Pancreas (tissue), 10 donors: ENCODE data around the gene RASSF8. TPM values are rescaled to one million over a fixed set of nuclear protein-coding genes. Genes with fewer than 3 reads are reported as not detected.
A peak's percentile ranks its signal among the peaks of the same experiment; 100 is the strongest.

Source experiments
- ATAC-seq, 4 donors: fragments of 200-7000 bp; cut with Tn5 transposase; one replicate each; pipeline versions ENCODE4 v1.8.0 to v1.9.1; 2020; ENCODE audit warnings: mild to moderate bottlenecking in 4 of 4, moderate library complexity in 4 of 4
- DNase-seq, 6 donors: peaks; one replicate each; pipeline ENCODE4 v3.0.0-alpha.2; 2020
- FAIRE-seq: peaks from 2 replicates; lab custom pipeline; 2012; peaks lifted over from hg19 to GRCh38; lab: Jason Lieb, UNC
- H3K27ac ChIP-seq, 4 donors: fragments of 200-600 bp; sonication (generic); 1 replicate in 3 of 4; 2 replicates in 1 of 4; pipeline versions ENCODE4 v1.5.0 to v1.8.0; 2020
- H3K27me3 ChIP-seq, 4 donors: fragments of 200-600 bp; one replicate each; pipeline ENCODE4 v1.8.0; 2021
- H3K36me3 ChIP-seq, 3 donors: fragments of 200-600 bp; sonication (generic) in 1 of 3; one replicate each; pipeline versions ENCODE4 v1.5.0 to v1.8.0; 2020 to 2021
- H3K4me1 ChIP-seq, 3 donors: fragments of 200-600 bp; one replicate each; pipeline ENCODE4 v1.8.0; 2021
- H3K4me3 ChIP-seq, 4 donors: fragments of 200-600 bp; sonication (generic) in 2 of 4; one replicate each; pipeline versions ENCODE4 v1.5.0 to v1.8.0; 2020 to 2021
- H3K9me3 ChIP-seq, 4 donors: fragments of 200-600 bp; one replicate each; pipeline ENCODE4 v1.8.0; 2021
- WGBS, 2 donors: extraction: QIAGEN DNeasy Blood & Tissue Kit; methylation state at CpG; one replicate each; pipeline ENCODE4 v1.1.7; 2013; 5-methylcytosine and 5-hydroxymethylcytosine counted together
- intact Hi-C, 3 donors: fragments of 100-400 bp; cut with DNase I; formaldehyde crosslinking; loops; one replicate each; pipeline versions ENCODE4 v1.11.1 to v1.14.2; 2022
- polyA plus RNA-seq, 2 donors: library from polyadenylated mRNA; stranded (reverse); fragments of 200-250 nt; gene quantifications; one replicate each; pipeline ENCODE4 v1.2.3, GENCODE V29; 2013
- total RNA-seq, 6 donors: library from RNA; stranded (reverse); fragmentation: NEBNext Ultra II Directional in 4 of 6; extraction: Animal tissue kit (Norgen Biotek cat#: 25700) in 4 of 6; gene quantifications; one replicate each; pipeline versions ENCODE4 v1.2.1 to v1.2.4, GENCODE V29; 2021 to 2023
- TF ChIP-seq, protein P1 (sequence below), 4 donors: fragments of 200-600 bp; sonication (generic) in 3 of 4; IDR thresholded peaks; one replicate each; pipeline versions ENCODE4 v1.5.0 to v1.8.0; 2021; ENCODE audit warnings: antibody characterized with exemption in 4 of 4
- donor health status: healthy with polysubstance abuse.
- donor health status: DM: no; HTN: no; CAD: no; lungs with moderate emphysema.
- donor health status: DM: no; HTN: no; CAD: no.
- donor health status: control.
- donor health status: control.
- donor health status: Bipolar disorder and iron deficiency.
- donor health status: DM: yes; HTN: yes; CAD: no.
- donor health status: DM: no; HTN: no; CAD: no.
- donor health status: DM: no; HTN: no; CAD: no.
- donor health status: DM: yes; HTN: yes; CAD: no.

Gene RASSF8, protein sequence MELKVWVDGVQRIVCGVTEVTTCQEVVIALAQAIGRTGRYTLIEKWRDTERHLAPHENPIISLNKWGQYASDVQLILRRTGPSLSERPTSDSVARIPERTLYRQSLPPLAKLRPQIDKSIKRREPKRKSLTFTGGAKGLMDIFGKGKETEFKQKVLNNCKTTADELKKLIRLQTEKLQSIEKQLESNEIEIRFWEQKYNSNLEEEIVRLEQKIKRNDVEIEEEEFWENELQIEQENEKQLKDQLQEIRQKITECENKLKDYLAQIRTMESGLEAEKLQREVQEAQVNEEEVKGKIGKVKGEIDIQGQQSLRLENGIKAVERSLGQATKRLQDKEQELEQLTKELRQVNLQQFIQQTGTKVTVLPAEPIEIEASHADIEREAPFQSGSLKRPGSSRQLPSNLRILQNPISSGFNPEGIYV
- total RNA-seq (10 to 100 TPM in 3 of 6 donors, 1 to 10 TPM in 3; 6.3 to 25.0 (median 10.5) TPM), polyA plus RNA-seq (1 to 10 TPM; 4.3 TPM)

DNA sequence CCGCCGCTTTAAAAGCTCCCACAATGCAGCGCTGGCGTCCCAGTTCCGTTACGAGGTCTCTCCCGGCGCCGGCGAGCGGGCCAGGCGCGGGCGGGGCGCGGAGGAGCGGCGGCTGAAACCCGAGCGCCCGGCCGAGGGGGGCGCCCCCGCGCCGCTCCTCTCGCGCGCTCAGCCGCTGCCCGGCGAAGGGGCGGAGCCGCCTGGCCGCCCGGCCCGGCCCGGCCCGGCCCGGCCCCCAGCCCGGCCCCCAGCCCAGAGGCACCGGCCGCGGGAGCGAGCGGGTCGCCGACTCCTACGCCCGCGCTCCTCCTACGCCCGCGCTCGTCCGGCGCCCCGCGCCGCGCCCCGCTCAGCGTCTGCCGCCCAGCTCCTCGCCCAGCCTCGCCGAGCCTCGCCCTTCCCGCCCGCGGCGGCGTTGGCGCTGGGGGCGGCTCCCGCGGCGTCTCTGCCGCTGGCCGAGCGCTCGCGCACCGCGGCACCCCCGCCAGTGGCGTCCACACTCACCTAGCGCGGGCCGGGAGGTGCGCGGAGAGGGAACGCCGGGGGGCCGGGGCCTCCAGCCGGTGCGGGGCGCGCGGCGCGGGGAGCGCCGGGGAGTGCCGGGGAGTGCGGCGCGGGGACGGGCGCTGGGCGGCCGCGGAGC is at the start of gene RASSF8:
TSS of gene RASSF8 (plus strand) at position 255 of the 643 bp plus-strand sequence. CDS start 96,662 bp downstream, outside the sequence.
- H3K9me3 ChIP-seq, result no peaks in the 10 kb centered on the region
- 0 to 1% methylated on average over 19 to 113 of the region's 113 CpGs for WGBS, 2 donors
- DNase-seq (peak; percentile 69 to 91 (median 82)), ATAC-seq (peak; percentile 89 to 93 (median 92)), FAIRE-seq (no peak)
- TF ChIP-seq, protein P1, sequence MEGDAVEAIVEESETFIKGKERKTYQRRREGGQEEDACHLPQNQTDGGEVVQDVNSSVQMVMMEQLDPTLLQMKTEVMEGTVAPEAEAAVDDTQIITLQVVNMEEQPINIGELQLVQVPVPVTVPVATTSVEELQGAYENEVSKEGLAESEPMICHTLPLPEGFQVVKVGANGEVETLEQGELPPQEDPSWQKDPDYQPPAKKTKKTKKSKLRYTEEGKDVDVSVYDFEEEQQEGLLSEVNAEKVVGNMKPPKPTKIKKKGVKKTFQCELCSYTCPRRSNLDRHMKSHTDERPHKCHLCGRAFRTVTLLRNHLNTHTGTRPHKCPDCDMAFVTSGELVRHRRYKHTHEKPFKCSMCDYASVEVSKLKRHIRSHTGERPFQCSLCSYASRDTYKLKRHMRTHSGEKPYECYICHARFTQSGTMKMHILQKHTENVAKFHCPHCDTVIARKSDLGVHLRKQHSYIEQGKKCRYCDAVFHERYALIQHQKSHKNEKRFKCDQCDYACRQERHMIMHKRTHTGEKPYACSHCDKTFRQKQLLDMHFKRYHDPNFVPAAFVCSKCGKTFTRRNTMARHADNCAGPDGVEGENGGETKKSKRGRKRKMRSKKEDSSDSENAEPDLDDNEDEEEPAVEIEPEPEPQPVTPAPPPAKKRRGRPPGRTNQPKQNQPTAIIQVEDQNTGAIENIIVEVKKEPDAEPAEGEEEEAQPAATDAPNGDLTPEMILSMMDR (IDR thresholded peaks at IDR 0.05), result no peak
- no peaks in the 10 kb centered on the region for H3K27me3 ChIP-seq
- intact Hi-C loops, result no loop called here
- H3K36me3 ChIP-seq, result no peaks in the 10 kb centered on the region
- H3K4me3 ChIP-seq, result peak within 1 kb of the TSS; percentile 56 to 87 (median 74)
- peak within 1 kb of the TSS; percentile 57 to 87 (median 84) for H3K27ac ChIP-seq
- H3K4me1 ChIP-seq, result no peaks in the 10 kb centered on the region

DNA sequence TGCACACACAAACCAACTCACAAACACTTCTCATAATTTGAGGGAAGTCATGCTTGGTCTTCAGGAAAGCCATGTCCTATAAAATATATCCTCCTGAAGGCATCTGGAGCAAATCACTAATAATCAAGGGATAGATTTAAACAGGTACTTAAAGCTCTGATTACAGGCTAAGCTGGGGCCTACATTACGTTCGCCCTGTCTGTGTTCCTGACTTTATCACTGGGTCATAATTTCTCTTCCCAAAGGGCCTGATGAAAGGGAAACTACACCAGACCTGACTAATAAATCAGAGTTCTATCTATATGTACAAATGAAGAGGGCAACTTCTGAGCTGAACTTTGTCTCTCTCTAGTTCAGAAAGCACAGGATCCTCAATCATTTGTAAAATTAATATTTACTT is 43.9 kb upstream of the RASSF8 start:
- intact Hi-C loops, result no loop called here
- 83 to 84% methylated on average over 2 of the region's 2 CpGs for WGBS, 2 donors
- H3K27ac ChIP-seq, result no peak overlapping the region
- no peak overlapping the region for H3K4me3 ChIP-seq
- no peak for DNase-seq
- TF ChIP-seq, protein P1 (IDR thresholded peaks at IDR 0.05), result no peak
- no peaks in the 10 kb centered on the region for H3K27me3 ChIP-seq
- no peaks in the 10 kb centered on the region for H3K36me3 ChIP-seq
- H3K9me3 ChIP-seq, result no peaks in the 10 kb centered on the region
- H3K4me1 ChIP-seq, result peaks cover 0 to 3% (median 0%) of the 10 kb centered on the region in 3 donors
- FAIRE-seq, result no peak
- no peak for ATAC-seq

- H3K9me3 ChIP-seq, result no peaks in the 10 kb centered on the region
- H3K36me3 ChIP-seq, result no peaks in the 10 kb centered on the region
- H3K4me3 ChIP-seq, result no peak overlapping the region
- H3K4me1 ChIP-seq, result no peaks in the 10 kb centered on the region
- H3K27me3 ChIP-seq, result no peaks in the 10 kb centered on the region
- no peak overlapping the region for H3K27ac ChIP-seq
- 77 to 79% methylated on average over 7 of the region's 7 CpGs for WGBS, 2 donors
- TF ChIP-seq, protein P1 (IDR thresholded peaks at IDR 0.05), result no peak
- no peak for FAIRE-seq
- DNase-seq, result no peak
- ATAC-seq, result no peak
- intact Hi-C loops, result no loop called here
Measured at GRCh38 chr12:25924491-25925001, 33.9 kb upstream of the RASSF8 start.

DNA sequence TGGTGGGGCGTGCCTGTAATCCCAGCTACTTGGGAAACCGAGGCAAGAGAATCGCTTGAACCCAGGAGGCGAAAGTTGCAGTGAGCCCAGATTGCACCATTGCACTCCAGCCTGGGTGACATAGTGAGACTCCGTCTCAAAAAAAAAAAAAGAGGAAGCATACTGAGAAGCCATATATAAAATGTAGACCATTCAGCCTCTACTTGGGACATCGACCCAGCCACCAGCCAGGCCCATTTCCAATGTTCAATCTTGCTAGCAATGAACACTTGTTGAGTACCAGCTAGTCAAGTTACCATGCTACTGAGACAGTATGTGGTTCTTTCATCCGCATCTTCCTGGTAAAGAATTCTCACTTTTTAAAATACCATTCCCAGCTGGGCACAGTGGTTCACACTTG is 33.4 kb upstream of the RASSF8 start:
- no peaks in the 10 kb centered on the region for H3K4me1 ChIP-seq
- no peak overlapping the region for H3K4me3 ChIP-seq
- no peak for ATAC-seq
- H3K27ac ChIP-seq, result no peak overlapping the region
- H3K27me3 ChIP-seq, result no peaks in the 10 kb centered on the region
- H3K36me3 ChIP-seq, result no peaks in the 10 kb centered on the region
- FAIRE-seq, result no peak
- H3K9me3 ChIP-seq, result no peaks in the 10 kb centered on the region
- TF ChIP-seq, protein P1 (IDR thresholded peaks at IDR 0.05), result no peak
- DNase-seq, result no peak
- WGBS, 2 donors, result 89 to 96% methylated on average over 7 of the region's 7 CpGs
- intact Hi-C loops, result no loop called here
